ENCODE measurements around the gene LETM1.

LETM1 gene

DNA sequence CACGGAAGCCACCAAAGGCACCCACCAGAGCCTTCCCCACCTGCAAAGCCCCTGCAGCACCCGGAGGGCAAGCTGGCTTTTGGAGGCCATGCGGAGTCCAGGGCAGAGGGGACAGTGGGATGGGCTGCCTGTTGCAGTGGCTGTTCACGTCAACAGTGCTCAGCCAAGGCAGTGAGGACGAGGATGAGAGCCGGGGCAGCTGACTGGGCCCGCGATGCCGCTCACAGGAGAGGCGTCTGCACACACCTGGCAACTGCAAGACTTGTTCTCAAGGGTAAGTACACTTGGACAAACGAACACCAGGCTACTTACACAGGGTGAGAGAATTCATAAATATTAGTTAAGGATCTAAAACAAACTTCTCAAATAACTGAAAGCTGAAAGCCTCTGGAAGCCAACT, 43.2 kb downstream of the LETM1 start:
- TF ChIP-seq CTCF (IDR thresholded peaks at IDR 0.05; ENCODE audit: insufficient read depth, low read length, poor library complexity, severe bottlenecking): no peak
- no peak overlapping the region for H3K4me3 ChIP-seq (replicated peaks; ENCODE audit: low read depth, low read length)
- DNase-seq (ENCODE audit: extremely low read depth, insufficient read length): no peak
- H3K36me3 ChIP-seq (ENCODE audit: control insufficient read depth, insufficient read depth, low read length): peaks cover 31% of the 10 kb centered on the region
- no peaks in the 10 kb centered on the region for H3K27me3 ChIP-seq (replicated peaks; ENCODE audit: control insufficient read depth, insufficient read depth, low read length)

DNA sequence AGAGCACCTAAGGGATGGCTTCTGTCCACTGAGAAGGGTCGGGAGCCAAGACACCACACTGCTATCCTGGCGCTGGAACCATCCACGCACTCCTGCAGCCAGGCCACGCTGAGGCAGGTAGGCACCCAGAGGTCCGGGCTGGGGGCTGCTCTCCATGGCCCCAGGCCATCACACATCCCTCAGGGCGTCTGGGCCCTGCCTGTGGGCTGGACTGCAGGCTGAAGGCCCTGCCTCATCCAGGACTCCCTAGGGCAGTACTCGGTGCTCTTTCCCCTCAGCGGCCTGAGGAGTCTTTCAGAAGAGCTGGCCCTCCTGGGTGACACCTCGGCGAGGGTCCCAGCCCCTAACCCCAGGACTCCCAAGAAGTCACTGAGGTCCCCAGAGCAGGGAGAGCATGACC, 45.2 kb downstream of the LETM1 start:
- TF ChIP-seq CTCF (IDR thresholded peaks at IDR 0.05; ENCODE audit: insufficient read depth, low read length, poor library complexity, severe bottlenecking): no peak
- no peak for DNase-seq (ENCODE audit: extremely low read depth, insufficient read length)
- H3K36me3 ChIP-seq (ENCODE audit: control insufficient read depth, insufficient read depth, low read length): peaks cover 21% of the 10 kb centered on the region
- H3K4me3 ChIP-seq (replicated peaks; ENCODE audit: low read depth, low read length): no peak overlapping the region
- no peaks in the 10 kb centered on the region for H3K27me3 ChIP-seq (replicated peaks; ENCODE audit: control insufficient read depth, insufficient read depth, low read length)

DNA sequence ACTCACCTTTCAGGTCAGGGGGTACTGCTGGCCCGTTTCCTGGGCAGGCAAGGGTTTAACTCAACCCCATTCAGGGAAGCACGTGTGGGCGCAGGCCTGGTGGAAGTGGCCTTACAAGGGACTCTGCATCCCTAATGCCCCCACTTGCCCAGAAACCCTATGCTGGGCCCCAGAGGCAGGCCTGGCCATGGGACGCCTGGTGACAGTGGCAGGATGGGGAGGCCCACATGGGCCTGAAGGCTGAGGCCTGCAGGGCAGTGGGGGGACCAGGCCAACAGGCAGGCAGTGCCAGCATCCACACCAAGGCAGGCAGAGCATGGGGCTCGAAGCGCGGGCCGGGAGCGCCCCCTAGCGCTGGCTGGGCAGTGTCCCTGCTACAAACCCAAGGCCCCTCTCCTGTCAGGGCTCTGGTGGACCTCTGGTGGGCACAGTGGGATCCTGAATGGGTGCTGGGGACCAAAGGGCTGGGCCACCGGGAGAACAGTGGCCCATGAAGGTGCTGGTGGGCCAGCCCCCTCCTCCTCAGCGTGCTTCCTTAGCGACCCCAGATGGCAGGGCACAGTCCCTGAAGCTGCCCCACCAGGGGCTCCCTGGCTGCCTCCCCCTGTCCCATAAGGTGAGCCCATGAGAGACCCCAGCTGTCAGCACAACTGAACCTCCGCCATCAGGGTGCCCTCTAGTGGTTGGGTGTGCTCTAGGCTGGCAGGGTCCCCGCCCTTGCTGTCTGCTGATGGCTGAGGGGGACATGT, 46.0 kb downstream of the LETM1 start:
- DNase-seq (ENCODE audit: extremely low read depth, insufficient read length): peak; percentile 76
- TF ChIP-seq CTCF (IDR thresholded peaks at IDR 0.05; ENCODE audit: insufficient read depth, low read length, poor library complexity, severe bottlenecking): peak; percentile 92
- H3K27me3 ChIP-seq (replicated peaks; ENCODE audit: control insufficient read depth, insufficient read depth, low read length): no peaks in the 10 kb centered on the region
- peaks cover 18% of the 10 kb centered on the region for H3K36me3 ChIP-seq (ENCODE audit: control insufficient read depth, insufficient read depth, low read length)
- H3K4me3 ChIP-seq (replicated peaks; ENCODE audit: low read depth, low read length): no peak overlapping the region

GRCh38 chr4:1808851-1809753, 46.9 kb downstream of the LETM1 start:
- no peak for DNase-seq (ENCODE audit: extremely low read depth, insufficient read length)
- no peak for TF ChIP-seq CTCF (IDR thresholded peaks at IDR 0.05; ENCODE audit: insufficient read depth, low read length, poor library complexity, severe bottlenecking)
- Histone ChIP-seq H3K36me3 (ENCODE audit: control insufficient read depth, insufficient read depth, low read length) (peaks cover 10% of the 10 kb centered on the region), H3K27me3 (replicated peaks; ENCODE audit: control insufficient read depth, insufficient read depth, low read length) (no peaks in the 10 kb centered on the region), H3K4me3 (replicated peaks; ENCODE audit: low read depth, low read length) (no peak overlapping the region)

GRCh38 chr4:1808396-1808795, 47.6 kb downstream of the LETM1 start:
- no peaks in the 10 kb centered on the region for H3K27me3 ChIP-seq (replicated peaks; ENCODE audit: control insufficient read depth, insufficient read depth, low read length)
- peaks cover 6% of the 10 kb centered on the region for H3K36me3 ChIP-seq (ENCODE audit: control insufficient read depth, insufficient read depth, low read length)
- H3K4me3 ChIP-seq (replicated peaks; ENCODE audit: low read depth, low read length): no peak overlapping the region
- no peak for DNase-seq (ENCODE audit: extremely low read depth, insufficient read length)
- TF ChIP-seq CTCF (IDR thresholded peaks at IDR 0.05; ENCODE audit: insufficient read depth, low read length, poor library complexity, severe bottlenecking): no peak

Measured in GM06990 (cell line).